Parathyroid adenoma (tissue), 2 donors: ENCODE data around the gene AP5Z1.

Source experiments
- H2AFZ ChIP-seq: fragments of 300-600 bp; sonication (generic); one replicate; pipeline ENCODE4 v1.7.0; 2017; ENCODE audit warnings: antibody characterized with exemption, mild to moderate bottlenecking
- H3K27ac ChIP-seq: fragments of 300-600 bp; sonication (generic); one replicate; pipeline ENCODE4 v1.7.0; 2017
- H3K27me3 ChIP-seq: fragments of 300-600 bp; sonication (generic); one replicate; pipeline ENCODE4 v1.7.0; 2017; ENCODE audit warnings: low read length; ENCODE audit not compliant: control insufficient read depth, insufficient read depth
- H3K36me3 ChIP-seq: fragments of 300-600 bp; sonication (generic); one replicate; pipeline ENCODE4 v1.7.0; 2017; ENCODE audit warnings: low read length; ENCODE audit not compliant: control insufficient read depth, insufficient read depth
- H3K4me1 ChIP-seq: fragments of 300-600 bp; sonication (generic); one replicate; pipeline ENCODE4 v1.7.0; 2017; ENCODE audit warnings: control low read depth
- H3K4me2 ChIP-seq: fragments of 300-600 bp; sonication (generic); one replicate; pipeline ENCODE4 v1.7.0; 2017; ENCODE audit warnings: low read length
- H3K4me3 ChIP-seq: fragments of 300-600 bp; sonication (generic); one replicate; pipeline ENCODE4 v1.7.0; 2017; ENCODE audit warnings: low read depth, low read length
- H3K79me2 ChIP-seq: fragments of 300-600 bp; sonication (generic); one replicate; pipeline ENCODE4 v1.7.0; 2017; ENCODE audit warnings: control low read depth
- H3K9ac ChIP-seq: fragments of 300-600 bp; sonication (generic); one replicate; pipeline ENCODE4 v1.7.0; 2017; ENCODE audit warnings: mild to moderate bottlenecking
- H3K9me3 ChIP-seq: fragments of 300-600 bp; sonication (generic); one replicate; pipeline ENCODE4 v1.7.0; 2017; ENCODE audit warnings: low read length; ENCODE audit not compliant: control insufficient read depth
- TF ChIP-seq, protein P1 (sequence below): fragments of 300-600 bp; sonication (generic); IDR thresholded peaks from one replicate; pipeline ENCODE4 v1.7.0; 2017; ENCODE audit warnings: antibody characterized with exemption, mild to moderate bottlenecking
- donor health status: primary hyperparathyroidism.

AP5Z1 gene

DNA sequence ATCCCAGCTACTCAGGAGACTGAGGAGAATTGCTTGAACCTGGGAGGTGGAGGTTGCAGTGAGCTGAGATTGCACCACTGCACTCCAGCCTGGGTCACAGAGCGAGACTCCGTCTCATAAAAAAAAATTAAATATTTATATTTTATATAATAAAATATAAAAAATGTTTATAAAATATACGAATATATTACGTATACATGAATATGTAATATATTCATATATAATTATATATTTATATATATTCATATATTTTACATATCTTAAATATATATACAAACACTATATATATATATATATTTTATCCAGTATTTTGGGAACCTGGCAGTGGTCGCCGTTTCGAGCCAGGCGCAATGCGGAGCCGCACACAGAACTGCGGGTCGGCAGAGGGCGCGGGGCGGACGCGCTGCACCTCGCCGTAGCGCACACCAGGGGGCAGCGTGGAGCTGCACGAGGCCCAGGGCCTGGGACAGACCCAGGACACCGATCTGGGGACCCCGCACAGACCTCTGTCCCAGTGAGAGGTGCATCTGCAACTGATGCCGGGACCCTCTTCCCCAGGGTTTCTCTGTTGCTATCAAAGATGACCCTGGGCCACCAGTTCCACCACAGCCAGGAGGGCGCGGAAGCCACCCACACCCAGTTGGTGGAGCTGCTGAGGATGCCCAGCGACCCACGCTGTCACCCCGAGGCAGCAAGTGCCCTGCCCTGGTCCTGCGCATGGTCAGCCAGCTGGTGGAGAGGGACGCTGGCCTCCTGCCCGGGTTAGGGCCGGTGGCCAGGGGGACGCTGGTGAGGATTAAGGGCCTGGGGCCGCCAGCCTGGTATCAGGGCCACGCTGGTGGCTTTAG, 22.7 kb downstream of the AP5Z1 start:
- Histone ChIP-seq H3K27me3 (no peaks in the 10 kb centered on the region), H3K4me2 (no peak overlapping the region), H3K4me3 (no peak overlapping the region), H3K36me3 (no peaks in the 10 kb centered on the region), H2AFZ (no peak overlapping the region), H3K79me2 (no peaks in the 10 kb centered on the region), H3K27ac (no peak overlapping the region), H3K9me3 (no peaks in the 10 kb centered on the region), H3K4me1 (no peaks in the 10 kb centered on the region), H3K9ac (no peak overlapping the region)
- TF ChIP-seq, protein P1, sequence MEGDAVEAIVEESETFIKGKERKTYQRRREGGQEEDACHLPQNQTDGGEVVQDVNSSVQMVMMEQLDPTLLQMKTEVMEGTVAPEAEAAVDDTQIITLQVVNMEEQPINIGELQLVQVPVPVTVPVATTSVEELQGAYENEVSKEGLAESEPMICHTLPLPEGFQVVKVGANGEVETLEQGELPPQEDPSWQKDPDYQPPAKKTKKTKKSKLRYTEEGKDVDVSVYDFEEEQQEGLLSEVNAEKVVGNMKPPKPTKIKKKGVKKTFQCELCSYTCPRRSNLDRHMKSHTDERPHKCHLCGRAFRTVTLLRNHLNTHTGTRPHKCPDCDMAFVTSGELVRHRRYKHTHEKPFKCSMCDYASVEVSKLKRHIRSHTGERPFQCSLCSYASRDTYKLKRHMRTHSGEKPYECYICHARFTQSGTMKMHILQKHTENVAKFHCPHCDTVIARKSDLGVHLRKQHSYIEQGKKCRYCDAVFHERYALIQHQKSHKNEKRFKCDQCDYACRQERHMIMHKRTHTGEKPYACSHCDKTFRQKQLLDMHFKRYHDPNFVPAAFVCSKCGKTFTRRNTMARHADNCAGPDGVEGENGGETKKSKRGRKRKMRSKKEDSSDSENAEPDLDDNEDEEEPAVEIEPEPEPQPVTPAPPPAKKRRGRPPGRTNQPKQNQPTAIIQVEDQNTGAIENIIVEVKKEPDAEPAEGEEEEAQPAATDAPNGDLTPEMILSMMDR: peak; percentile 59

DNA sequence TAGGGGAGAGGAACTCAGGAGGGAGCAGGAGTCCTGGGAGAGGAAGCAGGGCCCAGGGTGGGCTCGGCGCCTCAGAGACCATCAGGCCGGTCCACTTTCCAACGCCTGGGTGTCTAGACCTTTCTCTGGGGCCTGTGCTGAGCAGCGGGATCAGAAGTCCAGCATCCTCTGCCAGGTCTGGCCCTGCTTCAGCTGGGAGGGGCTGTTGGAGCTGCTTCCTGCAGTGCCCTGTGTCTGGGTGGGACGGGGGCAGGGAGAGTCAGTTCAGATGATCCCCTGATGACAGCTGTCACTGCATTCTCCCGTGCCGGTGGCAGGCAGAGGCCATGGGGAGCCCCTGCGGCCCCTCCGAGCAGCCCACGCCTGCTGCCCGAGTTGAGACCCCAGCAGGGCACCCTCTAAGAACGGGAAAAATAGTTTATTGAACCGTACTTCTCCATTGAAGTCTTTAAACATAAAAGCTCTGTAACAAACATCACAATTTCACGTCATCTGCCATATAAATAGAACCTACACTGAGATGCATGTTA, 23.3 kb downstream of the AP5Z1 start:
- H3K79me2 ChIP-seq: no peaks in the 10 kb centered on the region
- H3K9ac ChIP-seq: no peak overlapping the region

DNA sequence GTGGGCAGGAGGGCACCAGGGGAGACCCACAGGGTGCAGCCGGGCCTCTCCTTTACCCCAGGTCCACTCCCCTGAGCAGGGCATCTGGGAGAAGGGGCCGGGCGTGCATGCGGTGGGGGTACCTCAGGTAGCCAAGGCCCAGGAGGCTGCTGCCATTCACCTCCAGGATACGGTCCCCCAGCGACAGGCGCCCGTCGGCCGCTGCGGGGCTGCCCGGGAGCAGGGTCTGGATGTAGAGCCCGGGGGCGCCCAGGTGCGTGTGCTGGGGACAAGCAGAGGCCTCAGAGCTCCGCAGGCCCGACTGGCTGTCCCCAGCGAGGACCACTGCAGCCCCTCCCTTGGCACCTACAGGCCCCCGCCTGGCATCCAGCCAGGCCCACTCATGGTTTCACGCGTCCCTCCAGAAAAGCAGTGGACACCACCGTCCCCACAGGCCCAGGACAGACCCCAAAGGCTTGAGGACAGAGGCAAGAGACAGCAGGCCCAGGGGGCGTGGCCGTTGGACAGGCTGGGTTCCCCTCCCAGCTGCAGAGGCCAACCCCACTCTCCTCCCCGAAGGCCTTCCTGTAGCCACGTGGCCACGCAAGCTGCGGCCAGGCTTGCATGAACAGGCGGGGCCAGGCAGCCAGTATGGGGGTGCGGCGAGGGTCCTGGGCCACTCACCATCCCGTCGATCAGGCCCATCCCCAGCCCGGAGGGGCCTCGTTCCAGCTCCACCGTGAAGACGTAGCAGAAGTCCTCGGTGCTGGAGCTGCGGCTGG, 24.3 kb downstream of the AP5Z1 start:
- H3K4me1 ChIP-seq: no peaks in the 10 kb centered on the region
- no peaks in the 10 kb centered on the region for H3K9me3 ChIP-seq
- H3K27me3 ChIP-seq: no peaks in the 10 kb centered on the region
- no peak overlapping the region for H3K4me3 ChIP-seq
- no peak overlapping the region for H3K9ac ChIP-seq
- H2AFZ ChIP-seq: no peak overlapping the region
- H3K36me3 ChIP-seq: no peaks in the 10 kb centered on the region
- no peak overlapping the region for H3K4me2 ChIP-seq
- TF ChIP-seq, protein P1: no peak
- H3K79me2 ChIP-seq: no peaks in the 10 kb centered on the region
- no peak overlapping the region for H3K27ac ChIP-seq

More for the DNA sequence above, 23.3 kb downstream of the AP5Z1 start:
- no peaks in the 10 kb centered on the region for H3K36me3 ChIP-seq
- H3K9me3 ChIP-seq: no peaks in the 10 kb centered on the region
- no peaks in the 10 kb centered on the region for H3K4me1 ChIP-seq
- no peak overlapping the region for H2AFZ ChIP-seq
- no peak overlapping the region for H3K4me2 ChIP-seq
- TF ChIP-seq, protein P1: no peak
- H3K27me3 ChIP-seq: no peaks in the 10 kb centered on the region
- H3K27ac ChIP-seq: no peak overlapping the region
- H3K4me3 ChIP-seq: no peak overlapping the region

DNA sequence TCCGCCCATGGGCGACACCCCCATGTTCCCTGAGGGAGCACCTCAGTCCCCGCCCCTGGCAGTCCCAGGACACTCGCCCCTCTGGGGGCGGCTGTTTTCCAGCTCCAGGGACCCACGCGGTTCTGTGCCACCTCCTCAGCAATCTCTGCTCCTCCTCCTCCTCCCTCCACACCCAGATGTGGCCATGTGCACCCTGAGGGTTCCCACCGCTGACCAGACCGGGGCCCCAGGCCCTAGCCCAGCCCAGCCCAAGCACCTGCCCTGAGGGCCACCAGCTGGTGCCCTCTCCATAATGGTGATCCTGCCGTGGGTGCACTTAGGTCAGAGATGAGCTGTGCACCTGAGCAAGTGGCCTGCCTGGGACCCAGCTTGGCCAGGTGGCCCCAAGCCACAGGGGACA, 25.1 kb downstream of the AP5Z1 start:
- TF ChIP-seq, protein P1: no peak
- Histone ChIP-seq H3K36me3 (no peaks in the 10 kb centered on the region), H3K4me1 (no peaks in the 10 kb centered on the region), H3K27ac (no peak overlapping the region), H2AFZ (no peak overlapping the region), H3K27me3 (no peaks in the 10 kb centered on the region), H3K4me2 (no peak overlapping the region), H3K9ac (no peak overlapping the region), H3K4me3 (no peak overlapping the region), H3K79me2 (no peaks in the 10 kb centered on the region), H3K9me3 (no peaks in the 10 kb centered on the region)
